ENCODE results near the gene SGPL1.

- no peak for TF ChIP-seq CTCF (optimal IDR thresholded peaks at IDR 0.05 in 1 of 3, IDR thresholded peaks at IDR 0.05 in 1 of 3, conservative IDR thresholded peaks at IDR 0.05 in 1 of 3; ENCODE audit: extremely low read depth in 1 of 3, insufficient read depth in 2 of 3, low read length in 3 of 3)
- no peak for TF ChIP-seq EZH2 (IDR thresholded peaks at IDR 0.05; ENCODE audit: low read length)
These were observed 77.7 kb downstream of the SGPL1 start for GRCh38 chr10:70893227-70894006.
